Measurements from ENCODE around the gene BTG3. TPM values are rescaled to one million over a fixed set of nuclear protein-coding genes. Genes with fewer than 3 reads are reported as not detected.

Gene BTG3, protein sequence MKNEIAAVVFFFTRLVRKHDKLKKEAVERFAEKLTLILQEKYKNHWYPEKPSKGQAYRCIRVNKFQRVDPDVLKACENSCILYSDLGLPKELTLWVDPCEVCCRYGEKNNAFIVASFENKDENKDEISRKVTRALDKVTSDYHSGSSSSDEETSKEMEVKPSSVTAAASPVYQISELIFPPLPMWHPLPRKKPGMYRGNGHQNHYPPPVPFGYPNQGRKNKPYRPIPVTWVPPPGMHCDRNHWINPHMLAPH
- 58.0 and 67.3 TPM in 2 replicates for total RNA-seq (2014; rRNA removed; shearing (Covaris generic))

DNA sequence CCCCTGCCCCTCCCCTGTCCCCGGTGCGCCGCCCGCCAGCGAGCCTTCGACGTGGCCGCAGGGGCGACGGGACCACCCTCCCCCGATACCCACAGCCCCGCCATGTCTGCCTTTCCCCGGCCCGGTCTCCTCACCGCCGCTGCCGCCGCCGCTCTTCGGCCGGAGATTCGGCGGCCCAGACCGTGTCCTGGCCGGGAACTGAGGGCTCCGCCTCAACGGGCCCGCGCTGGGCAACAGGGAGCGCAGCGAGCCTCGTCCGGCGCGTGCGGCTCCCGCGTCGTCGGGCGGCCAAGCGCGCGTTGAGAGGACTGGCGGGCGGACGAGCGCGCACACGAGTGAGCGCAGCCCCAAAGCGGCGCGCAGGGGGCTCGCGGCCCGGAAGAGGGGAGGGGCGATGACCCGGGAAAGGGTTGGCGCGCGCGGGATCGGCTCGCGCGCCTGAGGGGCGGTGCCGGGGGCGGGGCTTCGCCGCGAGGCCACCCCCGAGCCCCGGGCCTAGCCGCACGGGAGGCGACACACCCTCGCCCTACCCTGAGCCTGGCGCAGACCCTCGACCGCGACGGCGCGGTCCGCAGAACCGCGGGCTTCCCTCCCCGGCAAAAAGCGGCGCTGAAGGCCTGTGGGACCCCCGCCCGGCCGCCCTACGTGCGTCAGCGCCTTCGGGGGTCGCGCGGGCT is at the start of gene BTG3:
Gene BTG3 (minus strand): TSS at position 337 of the 677 bp plus-strand sequence. CDS start 3,757 bp downstream, outside the sequence.
- DNase-seq (ENCODE audit: low read depth): peak; percentile 89

DNA sequence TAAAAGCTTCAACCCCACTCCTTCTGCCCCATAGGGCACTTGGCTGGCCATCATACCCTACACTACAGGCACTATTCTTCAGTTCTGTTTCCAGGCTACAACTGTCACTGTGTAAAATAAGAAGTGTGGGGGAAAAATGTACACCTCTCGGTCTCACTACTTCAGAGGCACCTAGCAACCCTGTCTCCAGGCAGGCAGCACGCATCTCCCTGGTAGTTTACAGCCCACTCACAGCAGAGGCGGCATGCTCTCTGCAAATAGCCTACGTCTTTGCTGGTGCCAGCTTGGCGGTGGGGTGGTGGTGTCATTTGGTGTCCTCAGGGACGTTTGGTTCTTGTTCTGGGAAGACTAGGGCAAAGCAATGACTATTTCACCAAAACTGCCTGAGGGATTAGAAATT is 48.2 kb upstream of the BTG3 start:
- DNase-seq (ENCODE audit: low read depth): no peak

DNA sequence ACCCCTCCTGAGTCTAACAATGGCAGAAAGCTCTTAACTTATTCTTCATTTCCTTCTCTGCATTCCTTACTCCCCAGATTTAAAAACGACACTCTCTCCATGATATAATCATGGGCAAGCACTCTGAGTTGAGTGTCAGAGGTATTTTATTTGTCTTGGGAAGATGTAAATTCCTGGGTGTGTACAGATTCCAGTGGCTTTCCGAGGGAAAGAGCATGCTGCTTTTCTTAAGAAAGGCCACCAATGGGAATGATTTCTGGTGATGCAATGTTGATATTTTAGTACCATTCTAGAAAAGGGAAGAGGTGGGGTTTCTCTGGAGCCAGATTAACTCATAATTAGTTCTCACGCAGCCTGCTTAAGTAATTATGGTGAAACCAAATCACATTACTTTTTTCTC is 47.8 kb upstream of the BTG3 start:
- DNase-seq (ENCODE audit: low read depth): no peak

DNA sequence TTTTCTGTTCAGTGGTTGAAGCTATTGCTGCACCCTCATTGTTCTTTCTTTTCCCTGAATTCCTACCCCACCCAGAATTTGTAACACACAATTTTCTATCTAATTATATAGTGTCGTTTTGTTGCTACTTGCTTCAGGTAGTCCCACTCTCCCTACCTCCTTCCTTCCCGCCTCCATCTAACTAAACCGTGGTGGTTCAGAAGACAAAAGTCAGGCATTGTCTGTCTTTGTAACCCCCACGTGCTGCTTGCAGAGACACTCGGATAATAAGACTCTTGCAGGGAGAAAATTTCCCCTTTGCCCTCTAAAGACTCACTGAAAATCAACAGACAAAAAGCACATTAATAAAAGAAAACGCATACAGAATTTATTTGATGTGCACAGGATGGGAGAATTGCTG is 46.2 kb upstream of the BTG3 start:
- no peak for DNase-seq (ENCODE audit: low read depth)

GRCh38 chr21:17651526-17651925 is 38.8 kb upstream of the BTG3 start:
- no peak for DNase-seq (ENCODE audit: low read depth)

GRCh38 chr21:17650292-17650691 is 37.6 kb upstream of the BTG3 start:
- DNase-seq (ENCODE audit: low read depth): no peak

GRCh38 chr21:17646790-17647189 is 34.1 kb upstream of the BTG3 start:
- no peak for DNase-seq (ENCODE audit: low read depth)

DNA sequence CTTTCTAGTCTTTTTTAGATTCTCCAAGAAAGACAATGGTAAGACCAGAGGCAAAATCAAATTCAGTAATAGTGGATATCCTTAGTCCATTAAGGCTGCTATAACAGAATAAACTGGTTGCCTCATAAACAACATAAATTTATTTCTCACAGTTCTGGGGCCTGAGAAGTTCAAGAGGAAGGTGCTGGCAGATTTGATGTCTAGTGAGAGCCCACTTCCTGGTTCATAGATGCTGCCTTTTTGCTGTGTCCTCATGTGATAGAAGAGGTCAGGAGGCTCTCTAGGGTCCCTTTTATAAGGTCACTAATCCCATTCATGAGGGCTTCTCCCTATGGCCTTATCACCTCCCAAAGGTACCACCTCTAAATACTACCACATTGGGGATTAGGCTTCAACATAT is 31.5 kb upstream of the BTG3 start:
- no peak for DNase-seq (ENCODE audit: low read depth)

DNA sequence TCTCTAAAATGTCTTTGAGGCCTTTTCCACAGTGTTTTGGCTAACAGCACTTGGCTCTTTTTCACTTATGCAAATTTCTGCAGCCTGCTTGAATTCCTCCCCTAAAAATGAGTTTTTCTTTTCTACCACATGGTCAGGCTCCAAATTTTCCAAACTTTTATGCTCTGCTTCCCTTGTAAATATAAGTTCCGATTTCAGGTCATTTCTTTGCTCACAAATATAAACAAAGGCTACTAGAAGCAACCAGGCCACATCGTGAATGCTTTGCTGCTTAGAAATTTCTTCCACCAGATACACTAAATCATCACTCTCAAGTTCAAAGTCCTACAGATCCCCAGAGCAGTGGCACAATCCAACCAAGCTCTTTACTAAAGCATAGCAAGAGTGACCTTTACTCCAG is 28.1 kb upstream of the BTG3 start:
- no peak for DNase-seq (ENCODE audit: low read depth)

DNA sequence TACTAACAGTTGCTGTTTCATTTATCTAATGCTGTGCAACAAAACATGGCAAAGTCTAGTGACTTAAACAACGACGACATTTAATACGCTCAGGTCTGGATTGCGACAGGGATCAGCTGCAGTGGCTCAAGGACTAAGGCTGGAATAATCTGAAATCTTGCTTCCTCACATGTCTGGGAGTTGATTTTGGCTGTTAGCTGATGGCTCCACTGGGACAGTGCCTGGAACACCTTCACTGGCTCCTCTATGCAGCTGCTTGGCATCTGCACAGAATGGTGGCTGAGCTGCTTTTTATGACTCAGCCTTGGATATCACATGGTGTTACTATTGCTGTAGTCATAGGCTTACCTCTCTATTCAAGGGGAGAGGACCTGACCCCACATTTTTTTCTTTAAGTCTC is 24.0 kb upstream of the BTG3 start:
- DNase-seq (ENCODE audit: low read depth): no peak

- no peak for DNase-seq (ENCODE audit: low read depth)
These were observed 18.5 kb upstream of the BTG3 start for GRCh38 chr21:17631195-17631594.

GRCh38 chr21:17622018-17622417 is 9.3 kb upstream of the BTG3 start:
- no peak for DNase-seq (ENCODE audit: low read depth)

DNA sequence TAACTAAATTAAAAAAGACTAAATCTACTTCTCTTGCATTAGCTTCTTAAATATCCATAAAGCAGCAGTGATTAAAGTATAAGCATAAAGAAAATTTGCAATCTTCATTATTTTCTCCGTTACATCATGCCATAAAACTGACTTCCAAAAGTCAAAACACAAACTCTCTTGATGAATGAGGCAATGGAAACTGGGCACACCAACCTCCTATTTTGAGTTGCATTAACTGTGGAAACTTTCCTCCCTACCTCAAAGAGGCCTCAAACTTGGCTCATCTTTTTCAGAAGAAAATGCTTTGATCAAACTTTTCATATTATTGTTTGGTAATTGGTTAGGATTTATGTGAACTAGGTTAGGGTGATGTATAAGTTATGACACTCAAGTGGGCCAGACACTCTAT is 4.1 kb upstream of the BTG3 start:
- no peak for DNase-seq (ENCODE audit: low read depth)

DNA sequence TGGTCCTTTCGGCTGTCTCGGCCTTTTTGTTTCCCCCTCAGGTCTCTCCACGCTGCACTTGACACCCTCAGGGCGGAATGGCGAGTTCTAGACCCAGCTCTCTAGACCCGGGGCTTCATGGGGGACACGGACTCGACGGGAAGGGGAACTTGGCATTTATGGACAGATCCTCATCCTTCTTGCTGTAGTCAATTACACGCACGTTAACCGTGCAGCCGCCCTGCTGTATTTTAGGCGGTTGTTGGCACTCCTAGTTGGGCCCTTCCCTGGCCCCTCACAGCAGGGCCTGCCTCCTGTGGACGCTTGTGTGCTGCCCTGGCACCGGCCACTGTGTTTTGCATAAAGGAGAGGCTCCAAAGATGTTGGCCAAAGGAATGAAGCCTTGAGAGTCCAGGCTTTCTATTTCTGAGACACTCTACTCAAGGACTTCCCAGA is 558 bp upstream of the BTG3 start:
- peak; percentile 20 for DNase-seq (ENCODE audit: low read depth)

DNA sequence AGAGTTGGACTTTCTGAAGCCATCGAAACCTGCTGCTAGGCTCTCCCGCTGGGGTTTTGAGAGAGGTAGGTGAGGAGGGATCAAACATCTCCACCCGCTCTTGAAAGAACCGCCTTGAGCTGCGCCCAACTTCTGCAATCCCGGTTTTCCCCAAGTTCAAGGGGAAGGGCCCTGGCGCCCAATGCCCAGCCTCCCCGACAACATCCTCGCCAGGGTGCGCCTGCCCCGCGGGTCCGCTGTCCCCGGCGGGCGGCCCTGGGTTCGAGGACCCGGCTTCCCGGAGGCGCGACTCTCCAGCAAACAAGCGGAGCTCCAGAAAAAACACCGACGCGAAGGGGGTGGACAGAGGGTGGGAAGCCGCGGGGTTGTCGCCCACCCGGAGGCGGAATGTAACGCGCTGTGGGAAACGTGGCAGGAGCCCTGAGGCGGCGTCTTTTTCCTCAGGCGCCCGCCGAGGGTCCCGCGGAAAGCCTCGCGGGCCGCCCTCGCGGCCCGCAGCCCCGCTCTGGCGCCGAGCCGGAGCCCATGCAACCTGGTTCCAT is 607 bp downstream of the BTG3 start:
- DNase-seq (ENCODE audit: low read depth): peak; percentile 69

- peak; percentile 91 for DNase-seq (ENCODE audit: low read depth)
These were observed 1.2 kb downstream of the BTG3 start for GRCh38 chr21:17611414-17612022.

- DNase-seq (ENCODE audit: low read depth): peak; percentile 11
These were observed 1.8 kb downstream of the BTG3 start for GRCh38 chr21:17610911-17611310.

- no peak for DNase-seq (ENCODE audit: low read depth)
These were observed 3.0 kb downstream of the BTG3 start for GRCh38 chr21:17609681-17610080.

DNA sequence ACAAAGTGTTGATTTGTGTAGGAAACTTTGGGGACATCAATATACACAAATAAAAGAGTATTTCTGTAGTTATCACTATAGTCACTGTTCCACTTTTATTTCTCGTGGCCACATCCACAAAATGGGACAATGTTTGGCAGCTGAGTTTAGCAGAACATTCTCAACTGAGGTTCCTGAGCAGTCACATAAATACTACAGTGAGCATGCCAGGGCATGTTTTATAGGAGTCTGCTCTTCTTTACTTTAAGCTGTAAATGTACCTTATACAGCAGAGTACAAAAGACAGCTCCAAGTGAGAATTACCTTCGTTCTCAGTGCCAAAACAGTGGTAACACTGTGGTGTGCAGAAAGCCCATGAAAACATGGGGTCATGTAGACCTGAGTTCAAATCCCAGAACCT is 5.0 kb downstream of the BTG3 start:
- no peak for DNase-seq (ENCODE audit: low read depth)

DNA sequence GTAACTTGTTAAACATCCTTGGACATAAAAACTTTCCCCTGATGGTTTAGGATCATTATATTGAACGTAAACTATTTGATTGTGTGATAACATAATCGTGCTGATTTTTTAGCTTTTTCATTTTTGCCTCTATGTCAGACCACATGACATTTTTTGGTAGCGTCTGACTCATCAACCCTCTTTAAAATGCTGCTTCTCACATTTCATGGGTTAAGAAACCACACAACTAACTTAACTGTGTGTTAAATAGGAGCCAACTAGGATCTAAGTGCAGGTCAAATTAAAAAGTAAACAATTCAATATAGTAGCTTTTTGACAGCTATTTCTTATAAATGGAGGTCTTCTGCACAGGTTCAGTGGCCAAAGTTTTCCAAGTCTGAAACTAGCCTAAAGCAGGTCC is 9.8 kb downstream of the BTG3 start:
- peak; percentile 49 for DNase-seq (ENCODE audit: low read depth)

GRCh38 chr21:17598437-17598836 is 14.3 kb downstream of the BTG3 start:
- DNase-seq (ENCODE audit: low read depth): no peak

DNA sequence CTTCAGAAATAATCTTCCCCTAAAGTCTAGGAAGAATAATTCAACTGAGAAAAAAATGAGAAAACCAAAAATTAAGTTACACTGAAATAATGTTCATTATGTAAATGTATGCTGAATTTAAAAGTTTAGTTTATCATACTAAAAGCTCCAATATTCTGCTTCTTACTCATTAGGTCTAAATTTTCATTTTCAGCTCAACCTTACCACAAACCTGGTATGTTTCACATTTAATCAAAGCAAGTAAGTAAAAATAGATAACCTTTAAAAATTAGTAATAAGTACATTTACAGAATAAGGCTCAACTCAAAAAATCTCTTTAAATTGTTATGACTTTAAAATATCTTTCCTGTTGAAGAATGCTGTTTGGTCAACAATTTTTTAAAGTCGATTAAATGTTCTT is 15.0 kb downstream of the BTG3 start:
- DNase-seq (ENCODE audit: low read depth): no peak

- DNase-seq (ENCODE audit: low read depth): no peak
These were observed 22.3 kb downstream of the BTG3 start for GRCh38 chr21:17590430-17590829.

All from Daoy (cell line).